ENCODE results near the gene CPN1. TPM values are rescaled to one million over a fixed set of nuclear protein-coding genes. Genes with fewer than 3 reads are reported as not detected.

The CPN1 gene
- total RNA-seq, 1 experiment from 2014 or later, result 0.12 TPM

- Histone ChIP-seq H3K9me2 (ENCODE audit: insufficient read depth) (no peaks in the 10 kb centered on the region), H4K20me1 (ENCODE audit: insufficient read depth) (no peaks in the 10 kb centered on the region), H3K9me3 (ENCODE audit: control insufficient read depth in 1 of 2, insufficient read depth in 1 of 2, low read depth in 1 of 2, low read length in 2 of 2) (no peaks in the 10 kb centered on the region), H3K79me2 (ENCODE audit: insufficient read depth, low read length) (no peaks in the 10 kb centered on the region), H2AFZ (ENCODE audit: low read depth, low read length, poor library complexity, severe bottlenecking) (peak overlapping the region; percentile 75), H3K36me3 (ENCODE audit: control insufficient read depth in 1 of 2, insufficient read depth in 2 of 2, low read length in 2 of 2) (no peaks in the 10 kb centered on the region), H3K4me3 (replicated peaks in 1 of 2; ENCODE audit: low read depth in 1 of 2, low read length in 2 of 2) (no peak overlapping the region), H3K27ac (ENCODE audit: low read depth, low read length) (no peak overlapping the region), H3K4me1 (ENCODE audit: control insufficient read depth in 1 of 2, insufficient read depth in 2 of 2, low read length in 2 of 2) (peaks cover 13 to 31% of the 10 kb centered on the region in 2 experiments), H3K27me3 (ENCODE audit: insufficient read depth, low read length) (no peaks in the 10 kb centered on the region), H3K9ac (ENCODE audit: low read length) (no peak overlapping the region), H3K4me2 (ENCODE audit: low read length) (no peak overlapping the region)
- DNase-seq (ENCODE audit: low read depth, low spot score), result no peak
- ChIA-PET CTCF (interaction anchor here (1.5 to 1.8 kb wide), 2 partner anchors 10 to 26 kb away, joined by 4 to 7 read pairs; partner anchors contain the start of gene DNMBP), RAD21 (ENCODE audit: low non-redundant PET in 1 of 2, low total read pairs in 2 of 2, uncharacterized antibody in 2 of 2, unreplicated experiment in 2 of 2) (no interaction called here), POLR2A (no interaction called here)
- peak; percentile 83 for ATAC-seq
- no peak for TF ChIP-seq POLR2A (IDR thresholded peaks at IDR 0.05; ENCODE audit: borderline replicate concordance, extremely low read depth, insufficient read depth, insufficient read length)
- no peak for TF ChIP-seq SRF (IDR thresholded peaks at IDR 0.05; ENCODE audit: low read depth)
- no peak for TF ChIP-seq EZH2phosphoT487 (IDR thresholded peaks at IDR 0.05; ENCODE audit: borderline replicate concordance)
- TF ChIP-seq CTCF (IDR thresholded peaks at IDR 0.05 in 2 of 3, conservative IDR thresholded peaks at IDR 0.05 in 1 of 3; ENCODE audit: borderline replicate concordance in 1 of 3, insufficient read depth in 1 of 3, low read depth in 2 of 3, low read length in 2 of 3), result peak in 1 of 3 experiments; percentile 33; a peak in 2 of 6 replicates
- TF ChIP-seq ELF1 (IDR thresholded peaks at IDR 0.05; ENCODE audit: borderline replicate concordance, low read depth), result no peak
- TF ChIP-seq EZH2 (IDR thresholded peaks at IDR 0.05), result no peak
- BruUV-seq (replicated peaks), result no TSS peak
- intact Hi-C loops (cut with micrococcal nuclease), result loop anchor here (2.0 kb wide), 1 partner anchor 19 kb away; no protein-coding TSS in a partner anchor
These were observed 61.9 kb downstream of the CPN1 start for GRCh38 chr10:100019787-100020141.

GRCh38 chr10:100014071-100014762 is 67.5 kb downstream of the CPN1 start:
- POLR2A ChIA-PET, result no interaction called here
- no peak for TF ChIP-seq YY1 (IDR thresholded peaks at IDR 0.05; ENCODE audit: extremely low read depth, insufficient replicate concordance, low read depth, low read length)
- TF ChIP-seq ZFX (IDR thresholded peaks at IDR 0.05), result no peak
- no peak for TF ChIP-seq ATF3 (IDR thresholded peaks at IDR 0.05)
- no peak for TF ChIP-seq CTCF (IDR thresholded peaks at IDR 0.05 in 2 of 3, conservative IDR thresholded peaks at IDR 0.05 in 1 of 3; ENCODE audit: borderline replicate concordance in 1 of 3, insufficient read depth in 1 of 3, low read depth in 2 of 3, low read length in 2 of 3)
- TF ChIP-seq REST (IDR thresholded peaks at IDR 0.05; ENCODE audit: low read depth), result no peak
- CTCF ChIA-PET, result no interaction called here
- H2AFZ ChIP-seq (ENCODE audit: low read depth, low read length, poor library complexity, severe bottlenecking), result no peak overlapping the region
- DNase-seq (ENCODE audit: low read depth, low spot score) (no peak), ATAC-seq (no peak)
- no peak overlapping the region for H3K4me2 ChIP-seq (ENCODE audit: low read length)
- no peaks in the 10 kb centered on the region for H3K27me3 ChIP-seq (ENCODE audit: insufficient read depth, low read length)
- H3K9me3 ChIP-seq (ENCODE audit: control insufficient read depth in 1 of 2, insufficient read depth in 1 of 2, low read depth in 1 of 2, low read length in 2 of 2), result no peaks in the 10 kb centered on the region
- H3K9ac ChIP-seq (ENCODE audit: low read length), result no peak overlapping the region
- H3K36me3 ChIP-seq (ENCODE audit: control insufficient read depth in 1 of 2, insufficient read depth in 2 of 2, low read length in 2 of 2), result no peaks in the 10 kb centered on the region
- H3K9me2 ChIP-seq (ENCODE audit: insufficient read depth), result no peaks in the 10 kb centered on the region
- peaks cover 3% of the 10 kb centered on the region for H3K79me2 ChIP-seq (ENCODE audit: insufficient read depth, low read length)
- H3K4me1 ChIP-seq (ENCODE audit: control insufficient read depth in 1 of 2, insufficient read depth in 2 of 2, low read length in 2 of 2), result peaks cover 0 to 10% of the 10 kb centered on the region in 2 experiments; a peak in 3 of 4 replicates
- H3K4me3 ChIP-seq (replicated peaks in 1 of 2; ENCODE audit: low read depth in 1 of 2, low read length in 2 of 2), result no peak overlapping the region
- no peak overlapping the region for H3K27ac ChIP-seq (ENCODE audit: low read depth, low read length)
- intact Hi-C loops (cut with micrococcal nuclease), result no loop called here
- RAD21 ChIA-PET (ENCODE audit: low non-redundant PET in 1 of 2, low total read pairs in 2 of 2, uncharacterized antibody in 2 of 2, unreplicated experiment in 2 of 2), result no interaction called here
- BruUV-seq (replicated peaks), result no TSS peak
- H4K20me1 ChIP-seq (ENCODE audit: insufficient read depth), result no peaks in the 10 kb centered on the region
